Neutrophil (primary cell): ENCODE measurements around the gene ELK3.

ENCODE experiments used
- H3K27ac ChIP-seq: fragments of 200-600 bp; sonication (generic); 2 replicates; pipeline ENCODE4 v1.5.1; 2016; ENCODE audit warnings: mild to moderate bottlenecking, moderate library complexity
- H3K27me3 ChIP-seq: fragments of 200-600 bp; sonication (generic); 2 replicates; pipeline ENCODE4 v1.6.0; 2016; ENCODE audit warnings: mild to moderate bottlenecking
- H3K36me3 ChIP-seq: fragments of 200-600 bp; sonication (generic); 2 replicates; pipeline ENCODE4 v1.5.1; 2017
- H3K4me1 ChIP-seq, 2 experiments: fragments of 200-600 bp in 1 of 2; sonication (generic) in 1 of 2; 1 replicate in 1 of 2; 2 replicates in 1 of 2; pipeline versions ENCODE4 v1.5.1 to v1.6.1; 2013 to 2016; ENCODE audit warnings: low read depth in 1 of 2, low read length in 1 of 2, mild to moderate bottlenecking in 1 of 2, moderate library complexity in 1 of 2; ENCODE audit not compliant: control insufficient read depth in 1 of 2, insufficient read depth in 1 of 2
- H3K4me3 ChIP-seq, 2 experiments: fragments of 200-600 bp in 1 of 2; sonication (generic) in 1 of 2; 1 replicate in 1 of 2; 2 replicates in 1 of 2; pipeline ENCODE4 v1.5.1; 2013 to 2016; ENCODE audit warnings: low read depth in 1 of 2, low read length in 1 of 2, mild to moderate bottlenecking in 1 of 2, moderate library complexity in 1 of 2
- H3K9me3 ChIP-seq: fragments of 200-600 bp; sonication (generic); 2 replicates; pipeline ENCODE4 v1.5.1; 2016
- CTCF ChIP-seq: fragments of 200-600 bp; sonication (generic); IDR thresholded peaks from 2 replicates; pipeline ENCODE4 v1.5.1; 2016; ENCODE audit warnings: antibody characterized with exemption

The ELK3 gene

GRCh38 chr12:96155181-96155580 lies 39.0 kb upstream of the ELK3 start:
- no peak overlapping the region for H3K4me3 ChIP-seq
- TF ChIP-seq CTCF: no peak
- no peaks in the 10 kb centered on the region for H3K27me3 ChIP-seq
- H3K27ac ChIP-seq: no peak overlapping the region
- H3K4me1 ChIP-seq: no peaks in the 10 kb centered on the region
- H3K9me3 ChIP-seq: no peaks in the 10 kb centered on the region
- H3K36me3 ChIP-seq: no peaks in the 10 kb centered on the region

- no peak for TF ChIP-seq CTCF
Observed at GRCh38 chr12:96155781-96156180, 38.4 kb upstream of the ELK3 start.

GRCh38 chr12:96156211-96156610 lies 38.0 kb upstream of the ELK3 start:
- Histone ChIP-seq H3K27ac (no peak overlapping the region), H3K4me1 (no peaks in the 10 kb centered on the region), H3K27me3 (no peaks in the 10 kb centered on the region), H3K36me3 (no peaks in the 10 kb centered on the region), H3K4me3 (no peak overlapping the region), H3K9me3 (no peaks in the 10 kb centered on the region)
- no peak for TF ChIP-seq CTCF

More at GRCh38 chr12:96155781-96156180, 38.4 kb upstream of the ELK3 start:
- Histone ChIP-seq H3K9me3 (no peaks in the 10 kb centered on the region), H3K27ac (no peak overlapping the region), H3K4me1 (no peaks in the 10 kb centered on the region), H3K4me3 (no peak overlapping the region), H3K27me3 (no peaks in the 10 kb centered on the region), H3K36me3 (no peaks in the 10 kb centered on the region)

GRCh38 chr12:96157427-96157826 lies 36.7 kb upstream of the ELK3 start:
- no peaks in the 10 kb centered on the region for H3K4me1 ChIP-seq
- no peaks in the 10 kb centered on the region for H3K27me3 ChIP-seq
- no peaks in the 10 kb centered on the region for H3K9me3 ChIP-seq
- no peak for TF ChIP-seq CTCF
- no peaks in the 10 kb centered on the region for H3K36me3 ChIP-seq
- H3K4me3 ChIP-seq: no peak overlapping the region
- H3K27ac ChIP-seq: no peak overlapping the region

GRCh38 chr12:96164951-96165811 lies 29.0 kb upstream of the ELK3 start:
- no peak for TF ChIP-seq CTCF

More at GRCh38 chr12:96164951-96165811, 29.0 kb upstream of the ELK3 start:
- H3K4me3 ChIP-seq: no peak overlapping the region
- no peaks in the 10 kb centered on the region for H3K36me3 ChIP-seq
- no peaks in the 10 kb centered on the region for H3K9me3 ChIP-seq
- no peaks in the 10 kb centered on the region for H3K4me1 ChIP-seq
- H3K27me3 ChIP-seq: peaks cover 7% of the 10 kb centered on the region
- no peak overlapping the region for H3K27ac ChIP-seq
